OCI-LY3 (cell line): ENCODE measurements around the gene PTK6.

Experiments used
- H2AFZ ChIP-seq: fragments of 200-600, 300-600 bp; shearing (Covaris generic); 2 replicates; pipeline ENCODE4 v1.6.0; 2014; ENCODE audit warnings: antibody characterized with exemption, low read depth, low read length
- H3K27ac ChIP-seq: fragments of 200-600, 300-600 bp; sonication (generic); 2 replicates; pipeline ENCODE4 v1.5.1; 2014; ENCODE audit warnings: mild to moderate bottlenecking, low read length, moderate library complexity, mixed read lengths
- H3K27me3 ChIP-seq: fragments of 200-600, 300-600 bp; sonication (generic); 2 replicates; pipeline ENCODE4 v1.6.1; 2014; ENCODE audit warnings: low read depth, low read length, mixed read lengths
- H3K36me3 ChIP-seq: fragments of 200-600, 300-600 bp; sonication (generic); replicated peaks from 2 replicates; pipeline ENCODE3; 2014; ENCODE audit warnings: low read depth, low read length, mixed read lengths
- H3K4me1 ChIP-seq: fragments of 300-600, 200-600 bp; sonication (generic); 2 replicates; pipeline ENCODE4 v1.6.1; 2014; ENCODE audit warnings: low read length, mixed read lengths
- H3K4me2 ChIP-seq: fragments of 200-600, 300-600 bp; sonication (generic); 2 replicates; pipeline ENCODE4 v1.6.1; 2014; ENCODE audit warnings: low read length, mixed read lengths
- H3K4me3 ChIP-seq: fragments of 300-600, 200-600 bp; sonication (generic); 2 replicates; pipeline ENCODE4 v1.5.1; 2014; ENCODE audit warnings: antibody characterized with exemption, mild to moderate bottlenecking, low read length, moderate library complexity
- H3K79me2 ChIP-seq: fragments of 300-600, 200-600 bp; shearing (Covaris generic); 2 replicates; pipeline ENCODE4 v1.6.1; 2014; ENCODE audit warnings: mild to moderate bottlenecking, low read length, mixed read lengths
- H3K9ac ChIP-seq: fragments of 300-600, 200-600 bp; shearing (Covaris generic); 2 replicates; pipeline ENCODE4 v1.6.0; 2014; ENCODE audit warnings: mild to moderate bottlenecking, low read length, moderate library complexity
- H3K9me3 ChIP-seq: fragments of 200-600, 300-600 bp; shearing (Covaris generic); 2 replicates; pipeline ENCODE4 v1.6.1; 2014; ENCODE audit warnings: low read length, mixed read lengths; ENCODE audit not compliant: insufficient read depth
- H4K20me1 ChIP-seq: fragments of 200-600, 300-600 bp; sonication (generic); 2 replicates; pipeline ENCODE4 v1.6.1; 2016; ENCODE audit warnings: low read length, mixed read lengths; ENCODE audit not compliant: insufficient read depth
- CTCF ChIP-seq: fragments of 200-600, 300-600 bp; sonication (generic); IDR thresholded peaks from 2 replicates; pipeline ENCODE4 v1.5.1; 2014; ENCODE audit warnings: antibody characterized with exemption, low read length, low read depth
- EZH2phosphoT487 ChIP-seq: fragments of 200-600 bp; shearing (Covaris generic); IDR thresholded peaks from 2 replicates; pipeline ENCODE4 v1.6.1; 2018; ENCODE audit warnings: antibody characterized with exemption, mixed run types, low read depth

The PTK6 gene

GRCh38 chr20:63541371-63541770 is 4.2 kb upstream of the PTK6 start:
- no peak overlapping the region for H3K4me3 ChIP-seq
- no peaks in the 10 kb centered on the region; the same call in 1 of the 2 replicates for H4K20me1 ChIP-seq
- no peak overlapping the region for H2AFZ ChIP-seq
- H3K36me3 ChIP-seq: no peaks in the 10 kb centered on the region
- H3K27me3 ChIP-seq: peaks cover 31% of the 10 kb centered on the region
- H3K4me1 ChIP-seq: peaks cover 27% of the 10 kb centered on the region
- no peaks in the 10 kb centered on the region for H3K79me2 ChIP-seq
- H3K27ac ChIP-seq: no peak overlapping the region
- no peak overlapping the region for H3K9ac ChIP-seq
- H3K9me3 ChIP-seq: no peaks in the 10 kb centered on the region
- TF ChIP-seq EZH2phosphoT487: no peak
- no peak for TF ChIP-seq CTCF
- H3K4me2 ChIP-seq: no peak overlapping the region

- H2AFZ ChIP-seq: no peak overlapping the region
- TF ChIP-seq CTCF: no peak
- H3K4me3 ChIP-seq: no peak overlapping the region
- H3K4me2 ChIP-seq: no peak overlapping the region
- H4K20me1 ChIP-seq: no peaks in the 10 kb centered on the region
- no peaks in the 10 kb centered on the region for H3K9me3 ChIP-seq
- H3K36me3 ChIP-seq: no peaks in the 10 kb centered on the region
- H3K4me1 ChIP-seq: peaks cover 30% of the 10 kb centered on the region
- H3K79me2 ChIP-seq: no peaks in the 10 kb centered on the region
- no peak overlapping the region for H3K9ac ChIP-seq
- peaks cover 23% of the 10 kb centered on the region for H3K27me3 ChIP-seq
- H3K27ac ChIP-seq: no peak overlapping the region
Measured at GRCh38 chr20:63540417-63541186, 3.4 kb upstream of the PTK6 start.

- Histone ChIP-seq H3K79me2 (no peaks in the 10 kb centered on the region), H3K4me3 (no peak overlapping the region), H4K20me1 (no peaks in the 10 kb centered on the region), H3K27ac (no peak overlapping the region), H3K4me1 (peaks cover 30% of the 10 kb centered on the region), H3K4me2 (no peak overlapping the region), H3K9ac (no peak overlapping the region), H3K9me3 (no peaks in the 10 kb centered on the region), H3K36me3 (no peaks in the 10 kb centered on the region), H3K27me3 (peaks cover 14% of the 10 kb centered on the region), H2AFZ (no peak overlapping the region)
- no peak for TF ChIP-seq CTCF
- TF ChIP-seq EZH2phosphoT487: no peak
Measured at GRCh38 chr20:63539441-63540370, 2.5 kb upstream of the PTK6 start.

- peaks cover 30% of the 10 kb centered on the region for H3K4me1 ChIP-seq
Measured at GRCh38 chr20:63539092-63539430, 1.9 kb upstream of the PTK6 start.

More at GRCh38 chr20:63539092-63539430, 1.9 kb upstream of the PTK6 start:
- 0 out of 2 replicates have a peak overlapping the region, but pooled peaks have one; percentile 76 for H3K4me2 ChIP-seq
- H3K9ac ChIP-seq: no peak overlapping the region
- no peak for TF ChIP-seq CTCF
- H3K27ac ChIP-seq: no peak overlapping the region
- no peaks in the 10 kb centered on the region for H4K20me1 ChIP-seq
- no peak overlapping the region for H2AFZ ChIP-seq
- H3K4me3 ChIP-seq: no peak overlapping the region
- no peaks in the 10 kb centered on the region for H3K79me2 ChIP-seq
- no peaks in the 10 kb centered on the region for H3K36me3 ChIP-seq
- H3K27me3 ChIP-seq: peaks cover 8% of the 10 kb centered on the region
- H3K9me3 ChIP-seq: no peaks in the 10 kb centered on the region
